Astrocyte of the hippocampus (primary cell): ENCODE measurements around the gene CSNK2A1.

Source experiments
- DNase-seq: peaks from one replicate; pipeline ENCODE4 v3.0.0; 2011; ENCODE audit warnings: low read depth, low spot score

CSNK2A1 gene

GRCh38 chr20:430091-430999 lies 113.2 kb downstream of the CSNK2A1 start:
- DNase-seq, result no peak

GRCh38 chr20:428658-429200 lies 114.9 kb downstream of the CSNK2A1 start:
- DNase-seq, result no peak

- no peak for DNase-seq
Measured at GRCh38 chr20:427849-428657, 115.5 kb downstream of the CSNK2A1 start.

GRCh38 chr20:427401-427800 lies 116.2 kb downstream of the CSNK2A1 start:
- DNase-seq, result no peak

- no peak for DNase-seq
Measured at GRCh38 chr20:426566-426965, 117.0 kb downstream of the CSNK2A1 start.
